GM19238 (cell line): Measurements from ENCODE around the gene RANBP3.

Experiments
- DNase-seq: peaks from one replicate; pipeline ENCODE4 v3.0.0; 2011; ENCODE audit warnings: low spot score; ENCODE audit not compliant: insufficient read length

Gene RANBP3

GRCh38 chr19:5929625-5930024 is 48.3 kb downstream of the RANBP3 start:
- no peak for DNase-seq

GRCh38 chr19:5929179-5929578 is 48.8 kb downstream of the RANBP3 start:
- no peak for DNase-seq

- DNase-seq = peak; percentile 53
These were observed 50.5 kb downstream of the RANBP3 start for GRCh38 chr19:5927441-5927821.

- no peak for DNase-seq
These were observed 51.1 kb downstream of the RANBP3 start for GRCh38 chr19:5926641-5927440.

- DNase-seq = no peak
These were observed 52.0 kb downstream of the RANBP3 start for GRCh38 chr19:5925830-5926427.

- DNase-seq = no peak
These were observed 54.6 kb downstream of the RANBP3 start for GRCh38 chr19:5923356-5923755.

- no peak for DNase-seq
These were observed 55.8 kb downstream of the RANBP3 start for GRCh38 chr19:5922161-5922545.

GRCh38 chr19:5921516-5922160 is 56.3 kb downstream of the RANBP3 start:
- no peak for DNase-seq

GRCh38 chr19:5918463-5919079 is 59.4 kb downstream of the RANBP3 start:
- DNase-seq = no peak

GRCh38 chr19:5917431-5918107 is 60.4 kb downstream of the RANBP3 start:
- DNase-seq = no peak

GRCh38 chr19:5916181-5916708 is 61.7 kb downstream of the RANBP3 start:
- DNase-seq = no peak

- no peak for DNase-seq
These were observed 62.2 kb downstream of the RANBP3 start for GRCh38 chr19:5915782-5916165.

GRCh38 chr19:5914946-5915781 is 62.8 kb downstream of the RANBP3 start:
- no peak for DNase-seq

- DNase-seq = no peak
These were observed 63.6 kb downstream of the RANBP3 start for GRCh38 chr19:5914358-5914774.

GRCh38 chr19:5913739-5914357 is 64.1 kb downstream of the RANBP3 start, which contains the start of gene CAPS:
TSS of gene CAPS (plus strand) at chr19:5914254. CDS start at chr19:5914407, 153 bp downstream.
- no peak for DNase-seq

- no peak for DNase-seq
These were observed 66.6 kb downstream of the RANBP3 start for GRCh38 chr19:5911366-5911765.

GRCh38 chr19:5910638-5910907 is 67.4 kb downstream of the RANBP3 start:
- no peak for DNase-seq

- DNase-seq = no peak
These were observed 69.0 kb downstream of the RANBP3 start for GRCh38 chr19:5908773-5909442.

GRCh38 chr19:5907241-5907640 is 70.7 kb downstream of the RANBP3 start:
- no peak for DNase-seq
